Keratinocyte (primary cell): ENCODE results near the gene NAIF1.

ENCODE experiments used
- EZH2 ChIP-seq: IDR thresholded peaks from one replicate; pipeline ENCODE4 v1.6.1; 2012; ENCODE audit warnings: inconsistent platforms, mild to moderate bottlenecking, low read length, moderate library complexity
- TF ChIP-seq, protein P1 (sequence below), 3 experiments: IDR thresholded peaks in 1 of 3; conservative IDR thresholded peaks in 1 of 3; optimal IDR thresholded peaks in 1 of 3; 2 replicates in 2 of 3; 3 replicates in 1 of 3; pipeline versions ENCODE3 to v1.5.1; 2011; ENCODE audit warnings: low read length in 3 of 3, mild to moderate bottlenecking in 3 of 3, moderate library complexity in 2 of 3, control low read depth in 1 of 3, inconsistent platforms in 1 of 3; ENCODE audit not compliant: insufficient read depth in 2 of 3; ENCODE audit errors: extremely low read depth in 1 of 3

DNA sequence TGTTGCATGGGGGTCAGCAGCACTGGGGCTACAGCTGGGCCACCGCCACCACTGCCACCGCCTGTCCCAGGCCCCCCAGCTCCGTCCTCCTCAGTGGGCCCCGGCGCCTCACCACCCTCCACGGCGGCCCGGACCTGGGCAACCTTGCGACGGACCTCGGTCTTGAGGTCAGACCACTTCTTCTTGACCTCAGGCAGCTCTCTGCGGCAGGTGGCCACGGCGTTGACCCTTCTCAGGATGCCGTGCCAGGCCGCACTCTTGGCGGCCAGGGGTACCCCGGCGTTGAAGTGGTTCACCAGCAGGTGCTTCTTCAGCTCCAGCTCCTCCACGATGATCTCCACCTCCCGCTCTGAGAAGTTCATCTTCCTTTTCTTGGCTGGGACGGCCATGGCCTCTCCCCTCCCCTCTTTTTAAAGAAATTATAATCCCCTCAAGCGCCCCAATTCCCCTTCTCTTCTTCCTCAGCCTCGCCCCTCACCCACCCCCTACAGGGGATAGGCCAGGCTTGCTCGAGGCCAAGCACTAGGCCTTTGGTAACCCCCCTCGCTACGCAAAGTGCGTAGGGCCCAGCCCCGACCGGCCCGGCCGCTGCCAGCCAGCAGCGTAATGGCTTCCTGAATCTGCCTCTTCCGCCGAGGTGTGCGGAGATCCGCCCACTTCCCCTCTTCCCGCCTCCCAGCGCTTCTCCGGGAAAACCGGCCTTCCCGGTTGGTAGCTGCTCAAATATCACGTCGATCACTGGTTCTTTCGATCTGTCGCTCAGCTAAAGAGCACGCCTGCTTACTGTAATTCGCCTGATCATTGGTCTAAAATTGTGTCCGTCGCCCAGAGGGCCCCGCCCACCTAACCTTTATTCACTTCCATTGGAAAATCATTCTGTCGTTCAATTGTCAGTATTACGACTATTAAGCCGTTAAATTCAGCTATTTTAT, at the start of gene NAIF1:
- TF ChIP-seq, protein P1, sequence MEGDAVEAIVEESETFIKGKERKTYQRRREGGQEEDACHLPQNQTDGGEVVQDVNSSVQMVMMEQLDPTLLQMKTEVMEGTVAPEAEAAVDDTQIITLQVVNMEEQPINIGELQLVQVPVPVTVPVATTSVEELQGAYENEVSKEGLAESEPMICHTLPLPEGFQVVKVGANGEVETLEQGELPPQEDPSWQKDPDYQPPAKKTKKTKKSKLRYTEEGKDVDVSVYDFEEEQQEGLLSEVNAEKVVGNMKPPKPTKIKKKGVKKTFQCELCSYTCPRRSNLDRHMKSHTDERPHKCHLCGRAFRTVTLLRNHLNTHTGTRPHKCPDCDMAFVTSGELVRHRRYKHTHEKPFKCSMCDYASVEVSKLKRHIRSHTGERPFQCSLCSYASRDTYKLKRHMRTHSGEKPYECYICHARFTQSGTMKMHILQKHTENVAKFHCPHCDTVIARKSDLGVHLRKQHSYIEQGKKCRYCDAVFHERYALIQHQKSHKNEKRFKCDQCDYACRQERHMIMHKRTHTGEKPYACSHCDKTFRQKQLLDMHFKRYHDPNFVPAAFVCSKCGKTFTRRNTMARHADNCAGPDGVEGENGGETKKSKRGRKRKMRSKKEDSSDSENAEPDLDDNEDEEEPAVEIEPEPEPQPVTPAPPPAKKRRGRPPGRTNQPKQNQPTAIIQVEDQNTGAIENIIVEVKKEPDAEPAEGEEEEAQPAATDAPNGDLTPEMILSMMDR (optimal IDR thresholded peaks at IDR 0.05 in 1 of 3, IDR thresholded peaks at IDR 0.05 in 1 of 3, conservative IDR thresholded peaks at IDR 0.05 in 1 of 3; ENCODE audit: extremely low read depth in 1 of 3, insufficient read depth in 2 of 3, low read length in 3 of 3): no peak
- no peak for TF ChIP-seq EZH2
